HG03025 (cell line): ENCODE measurements around the gene CTAG2.
"Not testable (repeated sequence)": the region's sequence is repeated elsewhere in the genome, so short reads cannot be mapped to it uniquely, and the experiment has no call there.

Source experiments
- ATAC-seq: cut with Tn5 transposase; IDR thresholded peaks from one replicate; pipeline ENCODE4 v1.9.1; 2021; ENCODE audit warnings: mild to moderate bottlenecking, moderate library complexity; ENCODE audit not compliant: unreplicated experiment, low FRiP score

CTAG2 gene

GRCh38 chrX:154653413-154653812, at the start of gene CTAG2:
Gene CTAG2, minus strand, starts transcription at chrX:154653579. Its CDS starts 64 bp downstream, at chrX:154653515.
- ATAC-seq: not testable (repeated sequence)

- ATAC-seq: no peak
Measured at GRCh38 chrX:154698630-154699248, 45.4 kb upstream of the CTAG2 start.

- no peak for ATAC-seq
Measured at GRCh38 chrX:154696676-154697045, 43.3 kb upstream of the CTAG2 start.

GRCh38 chrX:154695911-154696675, 42.7 kb upstream of the CTAG2 start:
- ATAC-seq: no peak

GRCh38 chrX:154693394-154693793, 40.0 kb upstream of the CTAG2 start:
- no peak for ATAC-seq

GRCh38 chrX:154690438-154690837, 37.1 kb upstream of the CTAG2 start:
- ATAC-seq: not testable (repeated sequence)

GRCh38 chrX:154672084-154672483, 18.7 kb upstream of the CTAG2 start:
- ATAC-seq: not testable (repeated sequence)

- ATAC-seq: not testable (repeated sequence)
Measured at GRCh38 chrX:154670848-154671247, 17.5 kb upstream of the CTAG2 start.

- ATAC-seq: no peak
Measured at GRCh38 chrX:154661899-154662298, 8.5 kb upstream of the CTAG2 start.

GRCh38 chrX:154661170-154661569, 7.8 kb upstream of the CTAG2 start:
- no peak for ATAC-seq

- ATAC-seq: no peak
Measured at GRCh38 chrX:154660541-154660940, 7.2 kb upstream of the CTAG2 start.

GRCh38 chrX:154658957-154659356, 5.6 kb upstream of the CTAG2 start:
- no peak for ATAC-seq

- no peak for ATAC-seq
Measured at GRCh38 chrX:154658187-154658586, 4.8 kb upstream of the CTAG2 start.

- ATAC-seq: no peak
Measured at GRCh38 chrX:154657226-154657805, 3.9 kb upstream of the CTAG2 start.

- ATAC-seq: no peak
Measured at GRCh38 chrX:154655786-154656185, 2.4 kb upstream of the CTAG2 start.

GRCh38 chrX:154655346-154655745, 2.0 kb upstream of the CTAG2 start:
- ATAC-seq: no peak

GRCh38 chrX:154654925-154655324, 1.5 kb upstream of the CTAG2 start:
- no peak for ATAC-seq

GRCh38 chrX:154654372-154654771, 993 bp upstream of the CTAG2 start:
- ATAC-seq: no peak

GRCh38 chrX:154653048-154653401, 354 bp downstream of the CTAG2 start:
- no peak for ATAC-seq

- no peak for ATAC-seq
Measured at GRCh38 chrX:154652311-154653047, 900 bp downstream of the CTAG2 start.

GRCh38 chrX:154650221-154650510, 3.2 kb downstream of the CTAG2 start:
- ATAC-seq: no peak
